OCI-LY1 (cell line): Measurements from ENCODE around the gene CD33.

ENCODE experiments used
- EZH2 ChIP-seq: fragments of 200-600 bp; sonication (generic), shearing (Covaris generic); IDR thresholded peaks from 2 replicates; pipeline ENCODE4 v1.8.0; 2017; ENCODE audit warnings: borderline replicate concordance, mixed run types, mild to moderate bottlenecking, antibody characterized with exemption, low read length, moderate library complexity, mixed read lengths
- TF ChIP-seq, protein P1 (sequence below): fragments of 200-600 bp; sonication (generic), shearing (Covaris generic); IDR thresholded peaks from 2 replicates; pipeline ENCODE4 v1.5.1; 2017; ENCODE audit warnings: mild to moderate bottlenecking, antibody characterized with exemption, low read length, moderate library complexity, mixed read lengths

DNA sequence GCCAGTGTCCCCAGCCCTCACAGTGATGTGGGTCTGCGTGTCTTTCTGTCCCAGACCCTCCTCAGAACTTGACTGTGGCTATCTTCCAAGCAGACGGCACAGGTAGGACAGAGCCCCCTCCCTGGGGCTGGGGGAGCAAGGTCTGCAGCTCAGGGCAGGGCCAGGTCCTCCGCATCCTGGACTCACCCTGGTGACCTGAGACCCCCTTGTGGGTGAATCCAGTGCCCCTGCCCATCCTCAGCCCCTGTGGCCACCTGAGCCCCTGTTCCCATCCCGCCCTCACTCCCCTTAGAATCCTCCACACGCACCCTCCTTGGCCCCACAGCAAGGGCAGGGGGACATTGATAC, 39.0 kb upstream of the CD33 start:
- no peak for TF ChIP-seq EZH2
- TF ChIP-seq, protein P1, sequence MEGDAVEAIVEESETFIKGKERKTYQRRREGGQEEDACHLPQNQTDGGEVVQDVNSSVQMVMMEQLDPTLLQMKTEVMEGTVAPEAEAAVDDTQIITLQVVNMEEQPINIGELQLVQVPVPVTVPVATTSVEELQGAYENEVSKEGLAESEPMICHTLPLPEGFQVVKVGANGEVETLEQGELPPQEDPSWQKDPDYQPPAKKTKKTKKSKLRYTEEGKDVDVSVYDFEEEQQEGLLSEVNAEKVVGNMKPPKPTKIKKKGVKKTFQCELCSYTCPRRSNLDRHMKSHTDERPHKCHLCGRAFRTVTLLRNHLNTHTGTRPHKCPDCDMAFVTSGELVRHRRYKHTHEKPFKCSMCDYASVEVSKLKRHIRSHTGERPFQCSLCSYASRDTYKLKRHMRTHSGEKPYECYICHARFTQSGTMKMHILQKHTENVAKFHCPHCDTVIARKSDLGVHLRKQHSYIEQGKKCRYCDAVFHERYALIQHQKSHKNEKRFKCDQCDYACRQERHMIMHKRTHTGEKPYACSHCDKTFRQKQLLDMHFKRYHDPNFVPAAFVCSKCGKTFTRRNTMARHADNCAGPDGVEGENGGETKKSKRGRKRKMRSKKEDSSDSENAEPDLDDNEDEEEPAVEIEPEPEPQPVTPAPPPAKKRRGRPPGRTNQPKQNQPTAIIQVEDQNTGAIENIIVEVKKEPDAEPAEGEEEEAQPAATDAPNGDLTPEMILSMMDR: no peak
